ENCODE measurements around the gene LRRC32. TPM values are rescaled to one million over a fixed set of nuclear protein-coding genes. Genes with fewer than 3 reads are reported as not detected.

Gene LRRC32
- total RNA-seq, 1 donor from 2014 or later: 43.2 TPM

GRCh38 chr11:76635991-76636738 lies 34.4 kb downstream of the LRRC32 start:
- Mint-ChIP-seq H3K27ac (no peak overlapping the region), H3K36me3 (no peaks in the 10 kb centered on the region), H3K4me3 (no peak overlapping the region), H3K27me3 (ENCODE audit: low read depth) (no peaks in the 10 kb centered on the region), H3K9me3 (no peaks in the 10 kb centered on the region), H3K4me1 (peaks cover 9% of the 10 kb centered on the region)
- no peak for TF ChIP-seq CTCF (IDR thresholded peaks at IDR 0.05; ENCODE audit: unreplicated experiment)
- no peak for DNase-seq (ENCODE audit: low spot score in 2 of 2, unreplicated experiment in 2 of 2)

- Mint-ChIP-seq H3K9me3 (no peaks in the 10 kb centered on the region), H3K36me3 (no peaks in the 10 kb centered on the region), H3K27ac (peak overlapping the region; percentile 17), H3K4me3 (no peak overlapping the region), H3K27me3 (ENCODE audit: low read depth) (no peaks in the 10 kb centered on the region), H3K4me1 (peaks cover 16% of the 10 kb centered on the region)
- TF ChIP-seq CTCF (IDR thresholded peaks at IDR 0.05; ENCODE audit: unreplicated experiment): no peak
- no peak for DNase-seq (ENCODE audit: low spot score in 2 of 2, unreplicated experiment in 2 of 2)
Observed at GRCh38 chr11:76634886-76635285, 35.7 kb downstream of the LRRC32 start.

GRCh38 chr11:76632492-76632891 lies 38.1 kb downstream of the LRRC32 start:
- no peaks in the 10 kb centered on the region for H3K36me3 Mint-ChIP-seq
- no peak for TF ChIP-seq CTCF (IDR thresholded peaks at IDR 0.05; ENCODE audit: unreplicated experiment)
- H3K9me3 Mint-ChIP-seq: no peaks in the 10 kb centered on the region
- DNase-seq (ENCODE audit: low spot score in 2 of 2, unreplicated experiment in 2 of 2): no peak
- H3K27me3 Mint-ChIP-seq (ENCODE audit: low read depth): no peaks in the 10 kb centered on the region
- H3K27ac Mint-ChIP-seq: no peak overlapping the region
- H3K4me3 Mint-ChIP-seq: no peak overlapping the region
- H3K4me1 Mint-ChIP-seq: peaks cover 16% of the 10 kb centered on the region

- no peak for TF ChIP-seq CTCF (IDR thresholded peaks at IDR 0.05; ENCODE audit: unreplicated experiment)
- H3K4me3 Mint-ChIP-seq: no peak overlapping the region
- H3K4me1 Mint-ChIP-seq: peaks cover 16% of the 10 kb centered on the region
Observed at GRCh38 chr11:76631566-76632308, 38.8 kb downstream of the LRRC32 start.

GRCh38 chr11:76630600-76631281 lies 39.8 kb downstream of the LRRC32 start:
- Mint-ChIP-seq H3K27ac (peak overlapping the region; percentile 65), H3K4me1 (peaks cover 12% of the 10 kb centered on the region), H3K36me3 (no peaks in the 10 kb centered on the region), H3K4me3 (no peak overlapping the region), H3K9me3 (peaks cover 4% of the 10 kb centered on the region), H3K27me3 (ENCODE audit: low read depth) (no peaks in the 10 kb centered on the region)
- DNase-seq (ENCODE audit: low spot score in 2 of 2, unreplicated experiment in 2 of 2): no peak
- no peak for TF ChIP-seq CTCF (IDR thresholded peaks at IDR 0.05; ENCODE audit: unreplicated experiment)

More at GRCh38 chr11:76631566-76632308, 38.8 kb downstream of the LRRC32 start:
- Mint-ChIP-seq H3K36me3 (no peaks in the 10 kb centered on the region), H3K9me3 (no peaks in the 10 kb centered on the region), H3K27me3 (ENCODE audit: low read depth) (no peaks in the 10 kb centered on the region), H3K27ac (no peak overlapping the region)
- DNase-seq (ENCODE audit: low spot score in 2 of 2, unreplicated experiment in 2 of 2): no peak

Data from mesothelial cell of epicardium (in vitro differentiated cells).